ENCODE results near the gene NFYC.

NFYC gene

GRCh38 chr1:40762144-40762923 is 70.8 kb downstream of the NFYC start:
- no peak for DNase-seq

GRCh38 chr1:40763742-40764532 is 72.4 kb downstream of the NFYC start:
- DNase-seq, result no peak

GRCh38 chr1:40764981-40765380 is 73.5 kb downstream of the NFYC start:
- DNase-seq, result no peak

GRCh38 chr1:40766017-40766416 is 74.5 kb downstream of the NFYC start:
- DNase-seq, result no peak

GRCh38 chr1:40766560-40766959 is 75.1 kb downstream of the NFYC start:
- DNase-seq, result no peak

- no peak for DNase-seq
Measured at GRCh38 chr1:40768146-40768990, 76.9 kb downstream of the NFYC start.

- no peak for DNase-seq
Measured at GRCh38 chr1:40769815-40770214, 78.3 kb downstream of the NFYC start.

GRCh38 chr1:40770296-40771070 is 79.0 kb downstream of the NFYC start:
- DNase-seq, result no peak

- DNase-seq, result no peak
Measured at GRCh38 chr1:40772146-40772955, 80.8 kb downstream of the NFYC start.

- DNase-seq, result no peak
Measured at GRCh38 chr1:40773748-40774265, 82.3 kb downstream of the NFYC start.

- DNase-seq, result no peak
Measured at GRCh38 chr1:40774266-40774998, 82.9 kb downstream of the NFYC start.

GRCh38 chr1:40776236-40777072 is 85.0 kb downstream of the NFYC start:
- no peak for DNase-seq

- no peak for DNase-seq
Measured at GRCh38 chr1:40777224-40777970, 85.9 kb downstream of the NFYC start.

- no peak for DNase-seq
Measured at GRCh38 chr1:40780678-40781607, 89.4 kb downstream of the NFYC start.

- DNase-seq, result no peak
Measured at GRCh38 chr1:40781608-40781971, 90.1 kb downstream of the NFYC start.

- no peak for DNase-seq
Measured at GRCh38 chr1:40782371-40782956, 91.0 kb downstream of the NFYC start.
